SK-N-SH (cell line): ENCODE measurements around the gene HYAL3. TPM values are rescaled to one million over a fixed set of nuclear protein-coding genes. Genes with fewer than 3 reads are reported as not detected.

Source experiments
- CTCF ChIA-PET: fragments of 300-600, 350-600 bp; formaldehyde crosslinking; extraction: SDS; loops from one replicate; lab custom pipeline; 2021; lab: Yijun Ruan, JAX
- POLR2A ChIA-PET: fragments of 350-600 bp; sonication (Branson Sonifier 250); formaldehyde crosslinking; extraction: SDS; loops from one replicate; lab custom pipeline; 2020; ENCODE audit warnings: antibody characterized with exemption, inconsistent platforms; lab: Yijun Ruan, JAX
- DNase-seq: peaks from one replicate; pipeline ENCODE4 v3.0.0; 2012
- H2AFZ ChIP-seq: fragments of 200-600 bp; sonication (generic); 2 replicates; pipeline ENCODE4 v1.8.1; 2016; ENCODE audit warnings: antibody characterized with exemption, mild to moderate bottlenecking, low read depth
- H3F3A ChIP-seq: fragments of 200-600 bp; sonication (generic); replicated peaks from 2 replicates; pipeline ENCODE3; 2016; ENCODE audit warnings: antibody characterized with exemption, mild to moderate bottlenecking; ENCODE audit not compliant: insufficient read depth
- H3K27ac ChIP-seq, 2 experiments: fragments of 200-500 bp in 1 of 2; fragments of 200-600 bp in 1 of 2; sonication (Bioruptor generic) in 1 of 2; sonication (generic), shearing (Covaris generic) in 1 of 2; 2 replicates each; pipeline versions ENCODE4 v1.5.1 to v1.6.1; 2014 to 2016; ENCODE audit warnings: low read depth in 2 of 2, inconsistent platforms in 1 of 2, low read length in 1 of 2, mild to moderate bottlenecking in 1 of 2, mixed read lengths in 1 of 2
- H3K27me3 ChIP-seq: fragments of 200-600 bp; sonication (generic), shearing (Covaris generic); 2 replicates; pipeline ENCODE4 v1.6.1; 2016; ENCODE audit warnings: mixed run types; ENCODE audit not compliant: insufficient read depth
- H3K36me3 ChIP-seq, 2 experiments: fragments of 200-500 bp in 1 of 2; fragments of 200-600 bp in 1 of 2; sonication (Bioruptor generic) in 1 of 2; sonication (generic) in 1 of 2; replicated peaks in 1 of 2; 2 replicates each; pipeline versions ENCODE3 to v1.5.1; 2014 to 2016; ENCODE audit warnings: low read length in 1 of 2, mild to moderate bottlenecking in 1 of 2; ENCODE audit not compliant: insufficient read depth in 2 of 2, control insufficient read depth in 1 of 2
- H3K4me1 ChIP-seq, 2 experiments: fragments of 200-500 bp in 1 of 2; fragments of 200-600 bp in 1 of 2; sonication (Bioruptor generic) in 1 of 2; sonication (generic), shearing (Covaris generic) in 1 of 2; 2 replicates each; pipeline versions ENCODE4 v1.5.1 to v1.6.1; 2014 to 2016; ENCODE audit warnings: low read depth in 1 of 2, low read length in 1 of 2, mixed run types in 1 of 2; ENCODE audit not compliant: insufficient read depth in 2 of 2, control insufficient read depth in 1 of 2
- H3K4me2 ChIP-seq: fragments of 200-600 bp; sonication (generic), shearing (Covaris generic); 2 replicates; pipeline ENCODE4 v1.6.1; 2017; ENCODE audit warnings: mixed run types
- H3K4me3 ChIP-seq, 2 experiments: fragments of 200-500 bp in 1 of 2; fragments of 200-600 bp in 1 of 2; sonication (Bioruptor generic) in 1 of 2; sonication (generic), shearing (Covaris generic) in 1 of 2; 2 replicates each; pipeline versions ENCODE4 v1.5.1 to v1.8.1; 2014 to 2016; ENCODE audit warnings: low read depth in 2 of 2, inconsistent platforms in 1 of 2, low read length in 1 of 2, mild to moderate bottlenecking in 1 of 2, mixed read lengths in 1 of 2, moderate library complexity in 1 of 2
- H3K79me2 ChIP-seq: fragments of 200-600 bp; sonication (generic); 2 replicates; pipeline ENCODE4 v1.8.1; 2017; ENCODE audit warnings: mild to moderate bottlenecking; ENCODE audit not compliant: insufficient read depth
- H3K9ac ChIP-seq: fragments of 200-600 bp; sonication (generic); 2 replicates; pipeline ENCODE4 v1.6.1; 2017; ENCODE audit warnings: mixed run types
- H3K9me2 ChIP-seq: fragments of 200-600 bp; sonication (generic); 2 replicates; pipeline ENCODE4 v1.6.1; 2017; ENCODE audit warnings: mixed run types
- H3K9me3 ChIP-seq: fragments of 200-600 bp; sonication (generic); 2 replicates; pipeline ENCODE4 v1.6.1; 2017; ENCODE audit warnings: mixed run types, mild to moderate bottlenecking, moderate library complexity
- H4K20me1 ChIP-seq: fragments of 200-600 bp; sonication (generic); 2 replicates; pipeline ENCODE4 v1.6.1; 2017; ENCODE audit warnings: mild to moderate bottlenecking, mixed run types; ENCODE audit not compliant: insufficient read depth
- CHD2 ChIP-seq: fragments of 150-350 bp; IDR thresholded peaks from 2 replicates; pipeline ENCODE4 v1.6.1; 2018; ENCODE audit warnings: low read length; ENCODE audit not compliant: partially characterized antibody
- EP300 ChIP-seq, 2 experiments: IDR thresholded peaks; 2 replicates each; pipeline versions ENCODE4 v1.4.0 to v1.6.1; 2012; ENCODE audit warnings: borderline replicate concordance in 1 of 2, low read depth in 1 of 2, low read length in 1 of 2
- FOSL2 ChIP-seq: IDR thresholded peaks from 2 replicates; pipeline ENCODE4 v1.4.0; 2012; ENCODE audit warnings: low read depth, mild to moderate bottlenecking, moderate library complexity, borderline replicate concordance
- FOXM1 ChIP-seq: IDR thresholded peaks from 2 replicates; pipeline ENCODE4 v1.4.0; 2012; ENCODE audit warnings: low read depth, mild to moderate bottlenecking
- MEF2A ChIP-seq: IDR thresholded peaks from 2 replicates; pipeline ENCODE4 v1.4.0; 2012; ENCODE audit warnings: low read depth, borderline replicate concordance
- MXI1 ChIP-seq: IDR thresholded peaks from 2 replicates; pipeline ENCODE4 v1.6.1; 2012; ENCODE audit warnings: mild to moderate bottlenecking, low read depth, low read length, improper control_type of control experiment
- NRF1 ChIP-seq: IDR thresholded peaks from 2 replicates; pipeline ENCODE4 v1.6.1; 2012; ENCODE audit warnings: low read depth, mild to moderate bottlenecking, low read length
- RCOR1 ChIP-seq: fragments of 150-350 bp; IDR thresholded peaks from 2 replicates; pipeline ENCODE4 v1.6.1; 2017; ENCODE audit warnings: antibody characterized with exemption, low read length
- TCF12 ChIP-seq: IDR thresholded peaks from 2 replicates; pipeline ENCODE4 v1.4.0; 2012
- YY1 ChIP-seq: IDR thresholded peaks from 2 replicates; pipeline ENCODE4 v1.4.0; 2012; ENCODE audit warnings: low read depth, mild to moderate bottlenecking
- WGBS: methylation state at CpG from one replicate; pipeline ENCODE4 v1.1.6; 2017; ENCODE audit warnings: low lambda C conversion rate; 5-methylcytosine and 5-hydroxymethylcytosine counted together
- polyA plus RNA-seq, 3 experiments: library from polyadenylated mRNA; depleted of rRNA; stranded (reverse); fragments of >200 nt; gene quantifications; 2 replicates each; pipeline ENCODE4 v1.2.3, GENCODE V29; 2012
- TF ChIP-seq, protein P1 (sequence below): fragments of 150-350 bp; IDR thresholded peaks from 2 replicates; pipeline ENCODE4 v1.6.1; 2016; ENCODE audit warnings: mild to moderate bottlenecking, low read depth, low read length
- TF ChIP-seq, protein P2 (sequence below): IDR thresholded peaks from 2 replicates; pipeline ENCODE4 v1.4.0; 2012; ENCODE audit warnings: low read depth
- TF ChIP-seq, protein P3 (sequence below): IDR thresholded peaks from 2 replicates; pipeline ENCODE4 v1.4.0; 2012; ENCODE audit warnings: low read depth, borderline replicate concordance

HYAL3 gene
- polyA plus RNA-seq, 1 of the 3 experiments (the other 2 are of a cell fraction) = 7.8 TPM

DNA sequence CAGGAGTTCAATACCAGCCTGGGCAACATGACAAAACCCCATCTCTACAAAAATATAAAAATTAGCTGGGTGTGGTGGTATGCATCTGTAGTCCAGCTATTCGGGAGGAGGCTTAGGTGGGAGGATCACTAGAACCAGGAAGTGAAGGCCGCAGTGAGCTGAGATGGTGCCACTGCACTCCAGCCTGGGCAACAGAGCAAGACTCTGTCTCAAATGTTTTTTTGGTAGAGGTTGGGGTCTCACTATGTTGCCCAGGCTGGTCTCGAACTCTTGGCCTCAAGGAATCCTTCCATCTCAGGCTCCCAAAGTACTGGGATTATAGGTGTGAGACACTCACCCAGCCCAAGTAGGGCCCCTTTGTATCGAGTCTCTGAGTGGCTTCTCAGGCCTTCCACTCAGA, 5.1 kb downstream of the HYAL3 start:
- ChIA-PET CTCF (interaction anchor here (1.5 to 2.2 kb wide), 2 partner anchors 25 to 27 kb away, joined by 3 to 6 read pairs; no protein-coding TSS in a partner anchor), POLR2A (interaction anchor here (0.6 kb wide), 1 partner anchor 30 kb away, joined by 3 read pairs; no protein-coding TSS in a partner anchor)
- no peak overlapping the region for H3K4me3 ChIP-seq
- no peaks in the 10 kb centered on the region for H3K9me2 ChIP-seq
- H4K20me1 ChIP-seq = no peaks in the 10 kb centered on the region
- peaks cover 3 to 17% of the 10 kb centered on the region in 2 experiments for H3K36me3 ChIP-seq
- no peak overlapping the region for H3K9ac ChIP-seq
- no peak overlapping the region for H2AFZ ChIP-seq
- H3K27ac ChIP-seq = no peak overlapping the region
- peaks cover 9 to 24% of the 10 kb centered on the region in 2 experiments; a peak in 2 of 4 replicates for H3K4me1 ChIP-seq
- H3K27me3 ChIP-seq = no peaks in the 10 kb centered on the region
- 92% methylated on average over 2 of the region's 4 CpGs for WGBS
- no peaks in the 10 kb centered on the region for H3K9me3 ChIP-seq
- no peak for TF ChIP-seq EP300 (IDR thresholded peaks at IDR 0.05; ENCODE audit: borderline replicate concordance in 1 of 2, low read depth in 1 of 2, low read length in 1 of 2)
- TF ChIP-seq TCF12 = no peak
- no peak overlapping the region for H3K4me2 ChIP-seq
- no peaks in the 10 kb centered on the region for H3F3A ChIP-seq
- peaks cover 28% of the 10 kb centered on the region for H3K79me2 ChIP-seq
- DNase-seq = no peak

DNA sequence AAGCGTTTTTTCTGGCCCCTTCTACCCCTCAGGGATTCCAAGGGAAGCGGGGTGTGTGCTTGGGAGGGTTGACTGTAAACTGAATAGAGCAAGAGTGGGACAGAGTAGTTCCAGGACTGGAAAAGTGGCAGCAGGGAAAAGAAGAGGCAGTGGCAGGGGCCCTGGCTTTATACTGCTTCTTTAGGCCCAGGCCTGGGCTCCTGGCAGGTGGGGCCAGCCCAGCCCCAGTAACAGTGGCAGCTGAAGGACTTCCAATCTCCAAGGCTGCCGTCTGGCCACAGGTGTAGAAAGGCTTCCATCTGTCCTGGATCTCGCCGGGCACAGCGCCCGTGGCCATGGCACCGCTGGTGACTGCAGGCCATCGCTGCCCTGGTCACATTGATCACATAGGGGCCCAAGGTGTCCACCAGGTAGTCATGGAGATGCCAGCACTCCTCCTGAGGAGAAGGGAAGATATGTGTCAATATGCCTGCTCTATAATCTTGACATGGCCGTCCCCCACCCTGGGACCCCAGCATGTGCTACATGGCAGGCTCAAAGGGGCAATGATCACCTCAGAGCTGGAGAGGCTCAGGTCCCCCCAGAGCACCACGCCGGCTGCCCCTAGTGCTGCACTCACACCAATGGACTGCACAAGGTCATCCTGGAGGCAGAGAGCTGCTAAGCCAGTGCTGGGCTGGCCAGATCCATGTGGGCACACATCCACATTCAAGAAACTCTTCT, 6.0 kb downstream of the HYAL3 start:
- Histone ChIP-seq H3F3A (no peaks in the 10 kb centered on the region), H3K4me1 (peaks cover 6 to 20% of the 10 kb centered on the region in 2 experiments; a peak in 2 of 4 replicates), H3K27ac (peak overlapping the region; percentile 39 to 69; a peak in 3 of 4 replicates), H4K20me1 (no peaks in the 10 kb centered on the region), H3K9ac (peak overlapping the region; percentile 44; the same call in 1 of the 2 replicates), H3K36me3 (peaks cover 3 to 25% of the 10 kb centered on the region in 2 experiments), H3K27me3 (no peaks in the 10 kb centered on the region), H3K4me2 (peak overlapping the region; percentile 83), H3K9me2 (no peaks in the 10 kb centered on the region), H3K79me2 (peaks cover 22% of the 10 kb centered on the region), H3K9me3 (no peaks in the 10 kb centered on the region), H2AFZ (peak overlapping the region; percentile 63; the same call in 1 of the 2 replicates), H3K4me3 (peak overlapping the region; percentile 45 to 96; a peak in 3 of 4 replicates)
- POLR2A ChIA-PET = interaction anchor here (2.0 kb wide), 1 partner anchor 31 kb away, joined by 6 read pairs; no protein-coding TSS in a partner anchor
- TF ChIP-seq, protein P1, sequence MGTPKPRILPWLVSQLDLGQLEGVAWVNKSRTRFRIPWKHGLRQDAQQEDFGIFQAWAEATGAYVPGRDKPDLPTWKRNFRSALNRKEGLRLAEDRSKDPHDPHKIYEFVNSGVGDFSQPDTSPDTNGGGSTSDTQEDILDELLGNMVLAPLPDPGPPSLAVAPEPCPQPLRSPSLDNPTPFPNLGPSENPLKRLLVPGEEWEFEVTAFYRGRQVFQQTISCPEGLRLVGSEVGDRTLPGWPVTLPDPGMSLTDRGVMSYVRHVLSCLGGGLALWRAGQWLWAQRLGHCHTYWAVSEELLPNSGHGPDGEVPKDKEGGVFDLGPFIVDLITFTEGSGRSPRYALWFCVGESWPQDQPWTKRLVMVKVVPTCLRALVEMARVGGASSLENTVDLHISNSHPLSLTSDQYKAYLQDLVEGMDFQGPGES = no peak
- TF ChIP-seq YY1 = no peak
- TF ChIP-seq, protein P2, sequence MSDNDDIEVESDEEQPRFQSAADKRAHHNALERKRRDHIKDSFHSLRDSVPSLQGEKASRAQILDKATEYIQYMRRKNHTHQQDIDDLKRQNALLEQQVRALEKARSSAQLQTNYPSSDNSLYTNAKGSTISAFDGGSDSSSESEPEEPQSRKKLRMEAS = no peak
- TF ChIP-seq, protein P3, sequence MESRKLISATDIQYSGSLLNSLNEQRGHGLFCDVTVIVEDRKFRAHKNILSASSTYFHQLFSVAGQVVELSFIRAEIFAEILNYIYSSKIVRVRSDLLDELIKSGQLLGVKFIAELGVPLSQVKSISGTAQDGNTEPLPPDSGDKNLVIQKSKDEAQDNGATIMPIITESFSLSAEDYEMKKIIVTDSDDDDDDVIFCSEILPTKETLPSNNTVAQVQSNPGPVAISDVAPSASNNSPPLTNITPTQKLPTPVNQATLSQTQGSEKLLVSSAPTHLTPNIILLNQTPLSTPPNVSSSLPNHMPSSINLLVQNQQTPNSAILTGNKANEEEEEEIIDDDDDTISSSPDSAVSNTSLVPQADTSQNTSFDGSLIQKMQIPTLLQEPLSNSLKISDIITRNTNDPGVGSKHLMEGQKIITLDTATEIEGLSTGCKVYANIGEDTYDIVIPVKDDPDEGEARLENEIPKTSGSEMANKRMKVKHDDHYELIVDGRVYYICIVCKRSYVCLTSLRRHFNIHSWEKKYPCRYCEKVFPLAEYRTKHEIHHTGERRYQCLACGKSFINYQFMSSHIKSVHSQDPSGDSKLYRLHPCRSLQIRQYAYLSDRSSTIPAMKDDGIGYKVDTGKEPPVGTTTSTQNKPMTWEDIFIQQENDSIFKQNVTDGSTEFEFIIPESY = no peak
- TF ChIP-seq FOSL2 = no peak
- TF ChIP-seq FOXM1 = no peak
- no peak for TF ChIP-seq CHD2
- TF ChIP-seq MXI1 = no peak
- no peak for TF ChIP-seq MEF2A
- TF ChIP-seq RCOR1 = no peak
- TF ChIP-seq NRF1 = no peak
- no peak for DNase-seq
- CTCF ChIA-PET = interaction anchor here (0.9 to 2.2 kb wide), 7 partner anchors 19 to 99 kb away, joined by 3 to 7 read pairs (median 5); partner anchors contain the start of gene HYAL2
- WGBS = 83% methylated on average over 12 of the region's 12 CpGs
